Colonic mucosa (tissue), 4 donors: ENCODE results near the gene OR1J1. TPM values are rescaled to one million over a fixed set of nuclear protein-coding genes. Genes with fewer than 3 reads are reported as not detected.

Source experiments
- DNase-seq: peaks from one replicate; pipeline ENCODE4 v3.0.0-alpha.2; 2020
- H3K27ac ChIP-seq: fragments of 200-600 bp; one replicate; pipeline ENCODE4 v1.8.0; 2021
- H3K27me3 ChIP-seq: fragments of 200-600 bp; one replicate; pipeline ENCODE4 v1.8.0; 2021
- H3K36me3 ChIP-seq: fragments of 200-600 bp; one replicate; pipeline ENCODE4 v1.8.0; 2021
- H3K4me1 ChIP-seq: fragments of 200-600 bp; one replicate; pipeline ENCODE4 v1.8.0; 2021; ENCODE audit warnings: mild to moderate bottlenecking
- H3K4me3 ChIP-seq: fragments of 200-600 bp; one replicate; pipeline ENCODE4 v1.8.0; 2021
- H3K9ac ChIP-seq, 2 donors: one replicate each; pipeline ENCODE4 v1.7.0; 2013; ENCODE audit warnings: control low read depth in 2 of 2, low read depth in 2 of 2, low read length in 2 of 2
- H3K9me3 ChIP-seq: fragments of 200-600 bp; one replicate; pipeline ENCODE4 v1.8.0; 2021
- CTCF ChIP-seq: fragments of 200-600 bp; IDR thresholded peaks from one replicate; pipeline ENCODE4 v1.8.0; 2022; ENCODE audit warnings: antibody characterized with exemption, mild to moderate bottlenecking
- intact Hi-C: fragments of 100-400 bp; cut with DNase I; formaldehyde crosslinking; loops from one replicate; pipeline ENCODE4 v1.14.1; 2022
- total RNA-seq, 2 donors: library from RNA; stranded (reverse); fragmentation: NEBNext Ultra II Directional in 1 of 2; extraction: Animal tissue kit (Norgen Biotek cat#: 25700) in 1 of 2; gene quantifications; one replicate each; pipeline ENCODE4 v1.2.1, GENCODE V29; 2021
- donor health status: healthy.
- donor health status: DM: no; HTN: no; CAD: no.
- donor health status: DM: no; HTN: no; CAD: no.

OR1J1 gene
- total RNA-seq, 2 donors from 2014 or later: not detected

- H3K9me3 ChIP-seq: no peaks in the 10 kb centered on the region
- H3K27me3 ChIP-seq: no peaks in the 10 kb centered on the region
- no peak overlapping the region for H3K27ac ChIP-seq
- peak overlapping the region; percentile 30 for H3K4me3 ChIP-seq
- TF ChIP-seq CTCF: no peak
- H3K36me3 ChIP-seq: no peaks in the 10 kb centered on the region
- no peak for DNase-seq
- no peaks in the 10 kb centered on the region for H3K4me1 ChIP-seq
- H3K9ac ChIP-seq: no peak overlapping the region
- intact Hi-C loops: loop anchor here (2.0 kb wide), 1 partner anchor 347 kb away; no protein-coding TSS in a partner anchor
Measured at GRCh38 chr9:122463828-122464632, 13.7 kb downstream of the OR1J1 start.

GRCh38 chr9:122457787-122458186 is 19.9 kb downstream of the OR1J1 start:
- no peak for DNase-seq
- Histone ChIP-seq H3K9ac (no peak overlapping the region), H3K27me3 (no peaks in the 10 kb centered on the region), H3K36me3 (no peaks in the 10 kb centered on the region), H3K4me1 (no peaks in the 10 kb centered on the region), H3K9me3 (no peaks in the 10 kb centered on the region), H3K27ac (no peak overlapping the region), H3K4me3 (no peak overlapping the region)
- intact Hi-C loops: loop anchor here (10.0 kb wide), 1 partner anchor 333 kb away; no protein-coding TSS in a partner anchor
- TF ChIP-seq CTCF: no peak

GRCh38 chr9:122456123-122456522 is 21.6 kb downstream of the OR1J1 start:
- no peak for TF ChIP-seq CTCF
- intact Hi-C loops: loop anchor here (10.0 kb wide), 1 partner anchor 331 kb away; no protein-coding TSS in a partner anchor
- Histone ChIP-seq H3K4me1 (no peaks in the 10 kb centered on the region), H3K27ac (no peak overlapping the region), H3K36me3 (no peaks in the 10 kb centered on the region), H3K9ac (no peak overlapping the region), H3K27me3 (no peaks in the 10 kb centered on the region), H3K9me3 (no peaks in the 10 kb centered on the region), H3K4me3 (no peak overlapping the region)
- no peak for DNase-seq

- H3K9me3 ChIP-seq: no peaks in the 10 kb centered on the region
- no peak overlapping the region for H3K27ac ChIP-seq
- no peaks in the 10 kb centered on the region for H3K27me3 ChIP-seq
- H3K36me3 ChIP-seq: no peaks in the 10 kb centered on the region
- DNase-seq: no peak
- H3K4me1 ChIP-seq: no peaks in the 10 kb centered on the region
- H3K9ac ChIP-seq: no peak overlapping the region
- intact Hi-C loops: loop anchor here (5.0 to 10.0 kb wide), 3 partner anchors 101 to 356 kb away; no protein-coding TSS in a partner anchor
- H3K4me3 ChIP-seq: no peak overlapping the region
- no peak for TF ChIP-seq CTCF
Measured at GRCh38 chr9:122453677-122454135, 24.0 kb downstream of the OR1J1 start.

- no peak for DNase-seq
- no peak overlapping the region for H3K27ac ChIP-seq
- H3K27me3 ChIP-seq: no peaks in the 10 kb centered on the region
- no peaks in the 10 kb centered on the region for H3K36me3 ChIP-seq
- TF ChIP-seq CTCF: no peak
- H3K9me3 ChIP-seq: no peaks in the 10 kb centered on the region
- H3K4me3 ChIP-seq: no peak overlapping the region
- no peak overlapping the region for H3K9ac ChIP-seq
- intact Hi-C loops: no loop called here
- no peaks in the 10 kb centered on the region for H3K4me1 ChIP-seq
Measured at GRCh38 chr9:122446819-122447484, 30.8 kb downstream of the OR1J1 start.
